Glutamatergic neuron (in vitro differentiated cells): ENCODE measurements around the gene NOP9. TPM values are rescaled to one million over a fixed set of nuclear protein-coding genes. Genes with fewer than 3 reads are reported as not detected.
"Not testable (repeated sequence)": the region's sequence is repeated elsewhere in the genome, so short reads cannot be mapped to it uniquely, and the experiment has no call there.

Source experiments
- DNase-seq: peaks from one replicate; pipeline ENCODE4 v3.0.0; 2022
- H3K27ac Mint-ChIP-seq: one replicate; pipeline ENCODE4 v1.8.0; 2020; ENCODE audit warnings: mild to moderate bottlenecking, mixed read lengths, inconsistent platforms; ENCODE audit not compliant: unreplicated experiment
- H3K27me3 Mint-ChIP-seq: one replicate; pipeline ENCODE4 v1.8.0; 2020; ENCODE audit warnings: mild to moderate bottlenecking, moderate library complexity, mixed read lengths, inconsistent platforms; ENCODE audit not compliant: unreplicated experiment
- H3K36me3 Mint-ChIP-seq: one replicate; pipeline ENCODE4 v1.8.0; 2020; ENCODE audit warnings: mild to moderate bottlenecking, mixed read lengths, inconsistent platforms; ENCODE audit not compliant: unreplicated experiment
- H3K4me1 Mint-ChIP-seq: one replicate; pipeline ENCODE4 v1.8.0; 2020; ENCODE audit warnings: mild to moderate bottlenecking, low read depth, mixed read lengths, inconsistent platforms; ENCODE audit not compliant: unreplicated experiment
- H3K4me3 Mint-ChIP-seq: one replicate; pipeline ENCODE4 v1.8.0; 2020; ENCODE audit warnings: mild to moderate bottlenecking, mixed read lengths, inconsistent platforms; ENCODE audit not compliant: unreplicated experiment
- H3K9me3 Mint-ChIP-seq: one replicate; pipeline ENCODE4 v1.8.0; 2020; ENCODE audit warnings: mild to moderate bottlenecking, moderate library complexity, mixed read lengths, inconsistent platforms; ENCODE audit not compliant: unreplicated experiment
- total RNA-seq: library from RNA; stranded (reverse); fragmentation: NEBNext Ultra II Directional; extraction: Animal tissue kit (Norgen Biotek cat#: 25700); gene quantifications from one replicate; pipeline ENCODE4 v1.2.1, GENCODE V29; 2021; ENCODE audit not compliant: unreplicated experiment
- TF ChIP-seq, protein P1 (sequence below): fragments of 200-600 bp; sonication (generic); IDR thresholded peaks from one replicate; pipeline ENCODE4 v1.5.0; 2021; ENCODE audit not compliant: partially characterized antibody, unreplicated experiment

NOP9 gene
- total RNA-seq, 1 donor from 2014 or later: 29.2 TPM

DNA sequence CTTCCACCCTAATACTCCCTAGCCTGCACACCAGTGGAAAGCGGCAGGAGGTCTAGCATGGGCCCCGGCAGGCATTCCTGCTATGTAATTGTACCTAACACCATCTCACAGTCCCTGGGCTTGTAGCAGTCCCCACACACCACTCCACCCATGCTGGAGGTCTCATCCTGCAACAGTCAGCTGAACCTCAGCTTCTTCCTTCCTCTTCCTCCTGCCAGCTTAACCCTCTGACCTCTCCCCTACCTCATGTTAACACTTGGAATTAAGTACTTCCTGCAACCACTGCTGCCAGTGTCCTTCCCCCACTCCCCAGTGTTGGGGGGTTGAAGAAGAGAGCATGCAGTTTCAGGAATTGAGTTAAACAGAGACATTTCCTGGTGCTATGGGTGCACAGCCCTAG, 27.7 kb downstream of the NOP9 start:
- DNase-seq: no peak
- Mint-ChIP-seq H3K9me3 (peaks cover 7% of the 10 kb centered on the region), H3K27ac (no peak overlapping the region), H3K27me3 (peaks cover 16% of the 10 kb centered on the region), H3K4me3 (no peak overlapping the region), H3K36me3 (peaks cover 3% of the 10 kb centered on the region), H3K4me1 (peaks cover 4% of the 10 kb centered on the region)
- TF ChIP-seq, protein P1, sequence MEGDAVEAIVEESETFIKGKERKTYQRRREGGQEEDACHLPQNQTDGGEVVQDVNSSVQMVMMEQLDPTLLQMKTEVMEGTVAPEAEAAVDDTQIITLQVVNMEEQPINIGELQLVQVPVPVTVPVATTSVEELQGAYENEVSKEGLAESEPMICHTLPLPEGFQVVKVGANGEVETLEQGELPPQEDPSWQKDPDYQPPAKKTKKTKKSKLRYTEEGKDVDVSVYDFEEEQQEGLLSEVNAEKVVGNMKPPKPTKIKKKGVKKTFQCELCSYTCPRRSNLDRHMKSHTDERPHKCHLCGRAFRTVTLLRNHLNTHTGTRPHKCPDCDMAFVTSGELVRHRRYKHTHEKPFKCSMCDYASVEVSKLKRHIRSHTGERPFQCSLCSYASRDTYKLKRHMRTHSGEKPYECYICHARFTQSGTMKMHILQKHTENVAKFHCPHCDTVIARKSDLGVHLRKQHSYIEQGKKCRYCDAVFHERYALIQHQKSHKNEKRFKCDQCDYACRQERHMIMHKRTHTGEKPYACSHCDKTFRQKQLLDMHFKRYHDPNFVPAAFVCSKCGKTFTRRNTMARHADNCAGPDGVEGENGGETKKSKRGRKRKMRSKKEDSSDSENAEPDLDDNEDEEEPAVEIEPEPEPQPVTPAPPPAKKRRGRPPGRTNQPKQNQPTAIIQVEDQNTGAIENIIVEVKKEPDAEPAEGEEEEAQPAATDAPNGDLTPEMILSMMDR: no peak

DNA sequence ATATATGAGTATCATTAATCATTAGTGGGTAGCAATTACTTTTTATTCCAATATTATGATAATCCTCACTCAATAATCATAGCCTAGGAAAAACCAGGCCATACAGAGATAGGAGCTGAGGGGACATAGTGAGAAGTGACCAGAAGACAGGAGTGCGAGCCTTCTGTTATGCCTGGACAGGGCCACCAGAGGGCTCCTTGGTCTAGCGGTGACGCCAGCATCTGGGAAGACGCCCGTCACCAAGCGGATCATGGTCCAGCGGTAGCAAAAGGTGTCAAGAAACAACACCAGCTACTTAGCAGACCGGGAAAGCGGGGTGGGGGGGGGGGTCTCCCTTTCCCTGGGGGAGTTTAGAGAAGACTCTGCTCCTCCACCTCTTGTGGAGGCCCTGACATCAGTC, 28.3 kb downstream of the NOP9 start:
- H3K36me3 Mint-ChIP-seq, H3K4me3 Mint-ChIP-seq, H3K9me3 Mint-ChIP-seq, H3K27ac Mint-ChIP-seq, H3K4me1 Mint-ChIP-seq: not testable (repeated sequence)
- DNase-seq: peak; percentile 69
- TF ChIP-seq, protein P1: peak; percentile 65
- H3K27me3 Mint-ChIP-seq: peaks cover 17% of the 10 kb centered on the region

DNA sequence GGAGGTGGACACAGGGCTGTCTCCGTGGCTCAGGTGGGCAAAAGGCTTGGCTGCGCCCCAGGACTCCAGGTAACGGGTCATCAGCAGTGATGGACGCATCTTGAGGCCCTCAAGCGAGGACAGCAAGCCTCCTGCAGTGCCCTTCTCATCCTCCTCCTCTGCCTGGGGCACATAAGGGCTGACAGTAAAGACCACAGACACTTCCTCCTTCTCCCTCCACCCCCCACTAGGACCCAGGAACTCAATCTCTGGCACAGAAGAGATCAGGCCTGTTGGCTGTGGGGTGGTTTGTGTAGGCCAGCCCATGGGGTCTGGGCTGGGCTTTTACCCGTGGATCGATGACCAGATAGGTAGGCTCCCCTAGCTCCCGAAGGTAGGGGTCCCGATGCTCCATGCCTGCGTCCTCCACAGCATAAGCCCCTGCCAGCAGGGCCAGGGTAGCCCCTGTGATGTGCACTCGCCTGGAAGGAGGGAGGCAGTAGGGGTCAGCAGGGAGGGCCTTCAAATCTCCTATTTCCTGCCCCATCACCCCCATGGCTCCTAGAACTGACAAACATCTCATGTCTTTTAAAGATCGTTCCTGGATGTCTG, 29.5 kb downstream of the NOP9 start:
- no peak for DNase-seq
- no peak overlapping the region for H3K27ac Mint-ChIP-seq
- peaks cover 21% of the 10 kb centered on the region for H3K27me3 Mint-ChIP-seq
- H3K36me3 Mint-ChIP-seq: peaks cover 4% of the 10 kb centered on the region
- no peak overlapping the region for H3K4me3 Mint-ChIP-seq
- H3K4me1 Mint-ChIP-seq: peaks cover 6% of the 10 kb centered on the region
- TF ChIP-seq, protein P1: no peak
- H3K9me3 Mint-ChIP-seq: peaks cover 9% of the 10 kb centered on the region

DNA sequence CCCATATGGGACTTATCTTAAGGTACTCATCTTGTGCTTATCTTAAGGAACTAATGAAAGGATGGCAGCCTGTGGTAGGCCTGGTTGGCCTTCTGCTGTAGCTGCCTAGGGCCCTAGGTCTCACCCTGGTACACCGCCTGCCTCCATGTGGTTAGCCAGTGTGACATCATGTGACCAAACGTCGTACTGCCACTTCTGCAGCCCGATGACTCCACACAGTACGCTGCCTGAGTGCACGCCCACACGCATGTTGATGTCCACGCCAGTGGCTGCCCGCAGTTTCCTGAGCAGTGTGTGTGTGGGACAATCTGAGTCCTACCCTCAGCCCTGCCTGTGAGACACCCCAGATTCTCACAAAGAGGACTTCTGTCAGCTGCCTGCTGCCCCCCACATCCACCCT, 30.1 kb downstream of the NOP9 start:
- TF ChIP-seq, protein P1: no peak
- peaks cover 23% of the 10 kb centered on the region for H3K27me3 Mint-ChIP-seq
- peaks cover 8% of the 10 kb centered on the region for H3K4me1 Mint-ChIP-seq
- no peak for DNase-seq
- no peak overlapping the region for H3K27ac Mint-ChIP-seq
- peaks cover 4% of the 10 kb centered on the region for H3K36me3 Mint-ChIP-seq
- peaks cover 10% of the 10 kb centered on the region for H3K9me3 Mint-ChIP-seq
- H3K4me3 Mint-ChIP-seq: no peak overlapping the region

DNA sequence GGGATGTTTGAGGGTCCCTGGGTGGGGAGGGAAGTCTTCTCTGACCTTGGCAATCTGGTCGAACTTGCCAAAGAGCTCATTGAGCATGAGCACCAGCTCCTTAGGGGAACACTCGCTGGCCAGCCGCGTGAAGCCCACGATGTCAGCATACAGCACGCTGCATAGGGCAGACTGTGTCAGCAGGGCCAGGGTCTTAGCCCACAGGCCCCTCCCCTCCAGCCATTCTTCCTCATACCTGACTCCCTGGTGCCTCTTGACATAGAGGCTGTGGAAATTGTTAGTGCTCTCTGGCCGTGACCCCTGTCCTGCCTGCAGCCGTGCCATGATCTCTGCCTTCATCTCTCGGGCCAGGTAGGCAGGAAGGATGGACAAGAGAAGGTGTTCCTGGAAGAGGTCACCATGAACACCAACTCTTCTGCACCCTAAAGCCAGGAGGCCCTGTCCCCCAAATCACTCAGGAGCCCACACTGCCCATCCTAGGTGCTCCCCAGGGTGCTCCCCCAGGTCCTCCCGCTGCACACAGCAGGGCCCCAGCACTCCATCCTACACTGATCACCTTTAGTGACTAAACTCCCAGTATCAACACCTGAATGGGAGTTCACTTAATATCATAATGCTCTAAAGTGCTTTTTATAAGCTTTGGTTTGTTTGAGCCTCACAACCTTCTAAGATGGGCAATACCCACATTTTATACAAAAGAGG, 31.5 kb downstream of the NOP9 start:
- peaks cover 29% of the 10 kb centered on the region for H3K27me3 Mint-ChIP-seq
- peaks cover 10% of the 10 kb centered on the region for H3K4me1 Mint-ChIP-seq
- H3K36me3 Mint-ChIP-seq: peaks cover 4% of the 10 kb centered on the region
- TF ChIP-seq, protein P1: no peak
- no peak for DNase-seq
- peaks cover 10% of the 10 kb centered on the region for H3K9me3 Mint-ChIP-seq
- no peak overlapping the region for H3K27ac Mint-ChIP-seq
- H3K4me3 Mint-ChIP-seq: no peak overlapping the region
